Spleen (tissue), 7 donors: Measurements from ENCODE around the gene ADGRV1.

Experiments used
- POLR2A ChIP-seq, 3 donors: fragments of 450-650 bp; IDR thresholded peaks; one replicate each; pipeline ENCODE4 v1.5.1; 2017; ENCODE audit warnings: antibody characterized with exemption in 3 of 3, mild to moderate bottlenecking in 1 of 3
- POLR2AphosphoS5 ChIP-seq, 3 donors: sonication (generic); formaldehyde crosslinking; IDR thresholded peaks; one replicate each; pipeline ENCODE4 v1.5.1; 2017; ENCODE audit warnings: antibody characterized with exemption in 3 of 3
- TF ChIP-seq, protein P1 (sequence below), 11 experiments: fragments of 200-600 bp in 7 of 11; fragments of 450-650 bp in 4 of 11; sonication (generic) in 4 of 11; IDR thresholded peaks in 8 of 11; conservative IDR thresholded peaks in 3 of 11; 1 replicate in 7 of 11; 2 replicates in 4 of 11; pipeline versions ENCODE4 v1.4.0 to v1.8.0; 2016 to 2021; ENCODE audit warnings: antibody characterized with exemption in 11 of 11, inconsistent platforms in 4 of 11, mild to moderate bottlenecking in 1 of 11
- donor health status: DM: no; HTN: no; CAD: no; lungs with moderate emphysema.
- donor health status: DM: no; HTN: no; CAD: no.
- donor health status: DM: no; HTN: no; CAD: no.

DNA sequence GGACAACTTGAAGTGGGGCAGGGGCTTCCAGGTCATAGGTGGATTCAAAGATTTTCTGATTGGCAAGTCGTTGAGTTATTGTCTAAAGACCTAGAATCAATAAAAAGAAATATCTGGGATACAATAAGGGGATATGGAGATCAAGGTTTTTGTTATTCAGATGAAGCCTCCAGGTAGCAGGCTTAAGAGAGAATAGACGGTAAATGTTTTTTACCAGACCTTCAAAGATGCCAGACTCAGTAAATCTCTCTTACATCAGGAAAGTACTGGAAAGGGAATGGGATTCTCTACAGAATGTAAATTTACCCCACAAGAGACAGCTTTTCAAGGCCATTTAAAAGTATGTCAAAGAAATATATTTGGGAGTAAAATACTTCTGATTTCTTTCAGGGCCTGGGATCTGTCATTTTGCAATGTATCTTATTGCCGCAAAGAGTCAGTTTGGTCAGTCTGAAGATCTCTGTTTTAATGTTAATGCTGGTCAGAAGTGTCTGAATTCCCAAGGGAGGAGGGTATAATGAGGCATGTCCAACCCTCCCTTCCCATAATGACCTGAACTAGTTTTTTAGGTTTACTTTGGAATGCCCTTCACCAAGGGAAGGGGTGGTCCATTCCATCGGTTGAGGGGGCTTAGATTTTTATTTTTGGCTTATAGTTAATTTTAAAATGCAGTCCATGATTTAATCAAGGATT lies 15.6 kb upstream of the ADGRV1 start:
- TF ChIP-seq, protein P1, sequence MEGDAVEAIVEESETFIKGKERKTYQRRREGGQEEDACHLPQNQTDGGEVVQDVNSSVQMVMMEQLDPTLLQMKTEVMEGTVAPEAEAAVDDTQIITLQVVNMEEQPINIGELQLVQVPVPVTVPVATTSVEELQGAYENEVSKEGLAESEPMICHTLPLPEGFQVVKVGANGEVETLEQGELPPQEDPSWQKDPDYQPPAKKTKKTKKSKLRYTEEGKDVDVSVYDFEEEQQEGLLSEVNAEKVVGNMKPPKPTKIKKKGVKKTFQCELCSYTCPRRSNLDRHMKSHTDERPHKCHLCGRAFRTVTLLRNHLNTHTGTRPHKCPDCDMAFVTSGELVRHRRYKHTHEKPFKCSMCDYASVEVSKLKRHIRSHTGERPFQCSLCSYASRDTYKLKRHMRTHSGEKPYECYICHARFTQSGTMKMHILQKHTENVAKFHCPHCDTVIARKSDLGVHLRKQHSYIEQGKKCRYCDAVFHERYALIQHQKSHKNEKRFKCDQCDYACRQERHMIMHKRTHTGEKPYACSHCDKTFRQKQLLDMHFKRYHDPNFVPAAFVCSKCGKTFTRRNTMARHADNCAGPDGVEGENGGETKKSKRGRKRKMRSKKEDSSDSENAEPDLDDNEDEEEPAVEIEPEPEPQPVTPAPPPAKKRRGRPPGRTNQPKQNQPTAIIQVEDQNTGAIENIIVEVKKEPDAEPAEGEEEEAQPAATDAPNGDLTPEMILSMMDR (IDR thresholded peaks at IDR 0.05 in 8 of 11, conservative IDR thresholded peaks at IDR 0.05 in 3 of 11), result no peak
- TF ChIP-seq POLR2AphosphoS5 (IDR thresholded peaks at IDR 0.05) (no peak), POLR2A (IDR thresholded peaks at IDR 0.05) (no peak)
